GM21390 (cell line): ENCODE data around the gene FAM78B.

Experiments used
- ATAC-seq: cut with Tn5 transposase; IDR thresholded peaks from one replicate; pipeline ENCODE4 v1.9.1; 2021; ENCODE audit not compliant: unreplicated experiment

The FAM78B gene

DNA sequence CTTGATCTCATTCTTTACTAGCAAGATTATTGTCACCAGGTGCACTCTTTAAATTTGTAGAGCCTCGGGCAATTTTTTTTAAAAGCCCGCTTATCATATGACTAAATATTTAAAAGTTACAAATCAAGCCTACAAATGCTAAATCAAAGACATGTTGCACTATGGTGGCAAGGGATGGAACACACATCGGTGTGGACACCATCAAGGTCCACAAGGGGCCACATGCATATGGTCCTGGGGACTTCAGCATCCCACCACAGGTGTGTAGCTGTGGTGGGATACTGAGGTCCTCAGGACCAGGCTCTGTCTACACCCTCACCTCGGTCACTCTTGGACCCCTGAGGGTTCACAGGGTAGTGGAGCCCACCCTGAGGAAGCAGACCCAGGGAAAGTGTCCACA, 45.8 kb downstream of the FAM78B start:
- ATAC-seq, result no peak

DNA sequence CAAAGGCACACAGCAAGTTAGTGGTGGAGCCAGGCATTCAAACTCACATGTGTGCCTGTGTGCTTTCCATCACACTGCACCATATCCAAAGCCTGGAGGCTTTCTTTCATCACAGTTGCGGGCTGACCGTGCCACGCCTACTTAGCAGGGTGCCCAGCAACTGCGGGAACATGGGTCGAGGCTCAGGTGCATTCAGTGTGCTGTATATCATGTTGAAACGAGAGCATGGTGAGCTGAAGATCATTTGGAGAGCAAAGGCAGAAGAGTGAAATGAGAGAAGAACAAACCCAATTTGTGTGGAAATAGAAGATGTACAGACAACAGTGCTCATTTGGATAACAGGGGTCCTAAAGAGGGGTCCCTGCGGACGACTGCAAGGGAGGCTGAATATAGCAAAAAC, 46.5 kb downstream of the FAM78B start:
- no peak for ATAC-seq

DNA sequence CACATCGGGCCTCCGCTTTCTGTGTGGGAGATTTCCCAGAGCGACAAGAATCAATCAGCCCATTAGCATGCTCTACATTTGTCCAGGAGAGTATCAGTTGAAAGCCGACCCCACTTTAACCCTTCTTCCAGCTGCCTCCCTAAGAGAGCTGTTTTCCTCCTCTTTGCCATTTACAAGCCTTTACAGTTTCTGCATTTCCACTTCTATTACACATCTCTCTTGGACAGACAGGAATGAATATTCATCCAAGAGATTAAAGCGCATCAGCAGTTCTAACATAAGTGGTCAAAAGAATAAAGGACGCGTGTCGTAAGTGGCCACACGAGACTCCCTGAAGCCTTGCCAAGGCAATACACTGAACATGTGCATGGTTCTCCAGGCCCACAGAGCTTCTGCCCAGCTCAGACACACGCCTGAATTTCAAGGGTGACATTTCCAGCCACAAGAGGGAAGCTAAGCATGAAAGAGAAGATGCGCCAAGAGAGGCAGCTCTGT, 47.3 kb downstream of the FAM78B start:
- no peak for ATAC-seq

DNA sequence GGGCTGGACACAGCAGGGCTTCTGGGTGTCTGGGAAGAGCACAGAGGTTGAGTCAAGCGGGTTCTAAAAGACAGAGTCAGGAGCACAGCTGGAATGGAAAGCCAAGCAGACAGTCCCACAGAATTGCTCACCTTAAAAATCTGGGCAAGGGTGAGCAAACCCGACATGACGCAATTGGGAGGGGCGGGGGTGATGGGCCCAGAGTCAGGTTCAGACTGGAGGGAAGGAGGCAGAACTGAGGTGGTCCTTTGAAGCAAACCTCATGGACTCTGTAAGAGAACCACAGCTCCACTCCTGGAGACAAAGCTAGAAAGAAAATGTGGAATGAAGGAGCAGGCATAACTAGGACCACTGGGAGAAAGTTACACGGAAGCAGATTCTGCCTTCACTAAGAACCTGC, 49.0 kb downstream of the FAM78B start:
- ATAC-seq, result no peak

DNA sequence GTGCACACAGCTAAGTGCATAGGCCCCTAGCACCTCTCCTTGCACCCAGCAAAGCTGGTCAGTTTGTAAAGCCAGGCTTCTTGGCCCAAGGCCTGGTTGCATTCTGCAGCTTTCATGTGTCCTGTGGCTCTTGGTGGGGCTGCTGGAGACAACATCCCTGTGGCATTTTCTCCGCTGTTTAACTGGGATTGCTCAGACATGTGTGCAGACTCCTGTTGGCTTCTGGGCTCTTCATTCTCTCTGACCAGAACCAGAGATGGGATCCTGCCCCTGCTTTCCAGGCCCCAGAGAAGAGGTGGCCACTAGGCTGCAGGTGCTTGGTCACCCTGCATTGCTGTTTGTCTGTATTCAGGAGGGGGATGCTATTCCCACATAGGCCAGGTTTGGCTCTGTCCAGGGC, 50.8 kb downstream of the FAM78B start:
- no peak for ATAC-seq

DNA sequence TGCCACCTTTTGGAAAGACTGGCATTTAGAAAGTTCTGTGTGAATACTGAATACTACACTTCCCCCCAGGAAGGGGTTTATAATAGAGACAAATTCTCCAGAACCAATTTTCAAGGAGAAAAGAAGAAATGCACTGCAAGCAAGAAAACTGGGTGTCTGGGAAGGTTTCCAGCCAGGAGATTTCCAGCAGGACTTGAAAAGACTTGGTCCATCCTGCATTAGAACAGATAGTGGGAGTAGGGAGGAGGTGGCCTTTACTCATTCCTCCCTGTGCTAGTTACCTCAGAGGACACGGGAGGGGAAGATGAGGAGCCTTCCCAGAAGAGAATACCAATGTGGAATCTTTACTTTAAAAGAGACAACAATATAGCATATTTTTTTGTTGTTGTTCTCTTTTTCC, 52.4 kb downstream of the FAM78B start:
- ATAC-seq, result no peak

DNA sequence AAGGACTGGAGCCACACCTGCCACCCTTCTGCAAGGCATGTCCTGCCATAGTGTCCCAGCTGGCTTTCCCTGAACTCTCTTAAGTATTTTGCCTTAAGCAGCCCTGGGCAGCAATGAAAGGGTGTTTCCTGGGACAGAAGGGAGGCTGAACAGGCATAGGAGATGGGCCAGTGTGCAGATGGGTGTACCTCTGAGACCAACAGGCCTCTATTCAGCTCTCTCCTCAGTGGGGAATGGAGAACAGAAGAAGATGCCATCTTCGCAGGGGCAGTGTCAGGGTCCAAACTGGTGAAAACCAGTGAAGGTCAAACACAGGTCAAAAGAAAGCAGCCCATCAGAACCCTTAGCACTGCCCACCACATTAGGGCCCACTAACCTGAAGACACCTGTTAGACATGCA, 53.2 kb downstream of the FAM78B start:
- ATAC-seq, result no peak

DNA sequence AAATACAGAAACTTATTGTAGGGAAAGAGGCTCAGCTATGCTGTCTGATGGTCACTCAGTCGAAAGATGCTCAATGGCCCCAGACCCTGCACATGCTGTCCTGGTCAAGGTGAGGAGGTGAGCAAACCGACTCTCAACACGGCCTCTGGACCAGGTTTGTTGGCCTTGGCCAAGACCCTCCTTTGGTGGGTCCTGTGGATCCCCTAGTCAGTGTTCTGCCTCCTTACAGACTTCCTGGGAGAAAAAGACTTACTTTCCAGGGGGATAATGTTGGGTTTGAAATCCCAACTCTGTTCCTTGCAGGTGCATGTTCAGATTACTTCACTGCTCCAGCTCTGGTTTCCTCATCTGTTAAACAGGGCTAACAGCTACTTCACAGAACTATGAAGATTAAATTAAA, 53.8 kb downstream of the FAM78B start:
- no peak for ATAC-seq

DNA sequence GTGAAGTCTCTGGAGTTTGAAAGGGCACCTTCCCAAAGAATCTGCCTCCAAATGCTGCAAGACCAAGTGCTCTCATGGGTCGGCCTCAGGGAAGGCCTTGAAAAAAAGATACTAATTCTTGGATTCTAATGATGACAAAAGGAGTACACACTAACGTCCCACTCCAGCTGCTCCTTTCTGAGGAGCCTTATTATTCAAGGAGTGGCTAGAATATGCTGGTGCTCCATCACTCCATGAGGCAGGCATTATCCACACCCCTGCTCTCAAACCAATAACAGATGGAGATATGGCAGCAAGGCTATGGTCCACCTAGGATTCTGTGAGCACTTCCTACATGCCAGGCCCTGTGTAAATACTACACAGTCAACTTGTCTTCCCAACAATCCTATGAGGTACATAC, 54.4 kb downstream of the FAM78B start:
- no peak for ATAC-seq

DNA sequence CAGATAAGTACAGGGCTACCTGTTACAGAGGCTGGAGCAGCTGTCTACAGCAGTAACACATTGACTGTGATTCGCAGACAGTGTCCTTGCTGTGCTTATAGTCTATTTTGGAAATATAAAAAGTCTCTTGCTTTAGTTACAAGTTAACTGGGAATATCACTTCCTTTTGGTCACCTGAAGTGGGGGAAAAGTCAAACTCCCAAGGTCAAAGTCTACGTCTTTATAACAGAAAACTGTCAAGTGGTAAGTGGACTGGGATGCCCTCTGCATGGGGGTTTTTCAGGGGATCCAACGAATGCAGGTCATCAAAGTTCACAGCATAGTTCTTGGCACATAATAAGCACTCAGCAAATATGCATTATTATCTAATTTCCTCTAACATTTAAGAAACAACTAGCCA, 55.4 kb downstream of the FAM78B start:
- ATAC-seq, result no peak

DNA sequence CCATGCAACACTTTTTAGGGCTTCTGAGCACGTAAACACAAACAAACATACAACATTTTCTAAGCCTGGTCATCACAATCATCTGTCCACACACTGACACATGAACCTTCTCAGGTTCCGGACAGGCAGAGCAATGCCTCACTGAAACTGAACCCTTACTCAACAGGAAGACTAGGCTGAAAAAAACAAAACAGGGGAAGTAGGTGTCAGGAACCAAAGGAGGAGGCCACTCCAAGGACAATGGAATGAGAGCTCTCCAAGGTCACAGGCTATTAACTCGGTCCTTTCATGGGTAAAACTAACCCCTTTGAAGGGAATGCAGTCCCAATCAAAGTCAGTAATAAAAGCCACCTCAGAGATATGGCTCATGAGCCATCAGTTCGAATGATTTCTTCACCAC, 76.6 kb downstream of the FAM78B start:
- no peak for ATAC-seq

DNA sequence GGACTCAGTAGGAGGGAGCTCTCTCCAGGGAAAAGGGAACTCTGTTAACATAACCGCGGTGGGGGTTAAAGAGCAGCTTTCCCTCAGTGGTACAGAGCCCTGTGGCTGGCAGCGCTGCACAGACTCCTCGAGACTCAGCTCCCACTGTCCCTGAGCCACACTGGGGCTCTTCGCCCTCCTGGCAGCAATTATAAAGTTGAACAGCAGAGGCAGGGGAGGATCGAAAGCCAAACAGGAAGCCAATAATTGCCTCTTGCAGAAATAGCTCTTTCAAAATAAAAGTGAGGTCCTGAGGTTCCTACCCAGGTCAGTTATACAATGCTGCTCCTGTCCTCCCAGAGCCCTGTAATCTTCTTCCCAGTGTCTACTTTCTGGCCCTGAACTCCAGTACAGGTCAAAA, 77.0 kb downstream of the FAM78B start:
- ATAC-seq, result peak; percentile 74

DNA sequence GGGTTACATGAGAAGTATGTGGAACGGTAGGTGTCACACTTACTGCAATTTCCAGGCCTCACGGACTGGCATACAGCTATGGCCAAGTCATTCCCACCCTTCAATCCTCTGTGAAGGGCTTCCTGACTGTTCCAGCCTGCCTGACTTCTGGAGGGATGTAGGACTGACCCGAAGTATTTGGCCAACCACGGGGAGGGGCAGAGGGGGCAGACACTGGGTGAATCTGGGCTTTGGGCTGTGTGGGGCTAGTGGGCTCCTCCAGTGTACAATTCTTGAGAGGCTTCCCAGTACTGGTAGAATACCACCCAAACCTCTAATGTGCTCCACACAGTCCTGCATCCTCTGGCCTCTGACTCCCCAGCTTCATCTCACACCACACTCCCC, 78.2 kb downstream of the FAM78B start:
- no peak for ATAC-seq

DNA sequence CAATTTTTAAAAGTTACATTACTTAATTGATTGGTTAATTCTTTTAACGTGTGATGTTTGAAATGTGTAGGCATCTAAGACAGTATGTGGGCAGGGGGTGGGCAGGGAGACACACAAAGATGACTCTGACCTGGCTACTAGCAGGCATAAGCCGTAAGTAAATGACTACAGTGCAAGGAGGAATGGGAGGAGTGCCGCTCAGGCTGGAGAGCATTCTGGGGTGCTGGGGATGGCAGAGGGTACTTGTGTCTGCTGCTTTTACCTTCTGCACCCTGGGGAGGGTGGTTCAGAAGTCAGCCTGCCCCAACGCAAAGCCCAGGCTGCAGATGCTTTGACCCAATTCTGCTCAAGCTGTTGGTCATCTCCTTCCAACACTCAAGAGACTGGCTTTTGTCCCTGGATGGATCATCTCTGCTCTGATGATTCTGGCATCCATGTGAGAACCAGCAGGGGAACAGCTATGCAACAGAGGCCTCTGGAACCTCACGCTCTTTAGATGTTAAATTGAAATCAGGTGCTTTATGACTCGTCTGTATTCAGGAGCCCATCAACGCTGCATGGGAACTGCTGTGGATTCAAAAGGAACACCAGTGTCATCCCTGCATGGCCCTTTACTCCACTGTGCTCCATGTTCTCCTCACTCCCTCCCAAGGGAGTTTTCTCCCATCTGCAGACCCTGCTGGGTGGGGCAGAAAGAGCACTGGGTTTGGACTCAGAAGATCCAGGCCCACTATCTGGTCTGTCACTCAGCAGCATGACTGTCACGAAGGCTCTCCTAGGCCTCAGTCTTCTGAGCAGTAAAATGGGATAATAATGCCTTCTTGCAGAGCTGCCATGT, 78.8 kb downstream of the FAM78B start:
- no peak for ATAC-seq

DNA sequence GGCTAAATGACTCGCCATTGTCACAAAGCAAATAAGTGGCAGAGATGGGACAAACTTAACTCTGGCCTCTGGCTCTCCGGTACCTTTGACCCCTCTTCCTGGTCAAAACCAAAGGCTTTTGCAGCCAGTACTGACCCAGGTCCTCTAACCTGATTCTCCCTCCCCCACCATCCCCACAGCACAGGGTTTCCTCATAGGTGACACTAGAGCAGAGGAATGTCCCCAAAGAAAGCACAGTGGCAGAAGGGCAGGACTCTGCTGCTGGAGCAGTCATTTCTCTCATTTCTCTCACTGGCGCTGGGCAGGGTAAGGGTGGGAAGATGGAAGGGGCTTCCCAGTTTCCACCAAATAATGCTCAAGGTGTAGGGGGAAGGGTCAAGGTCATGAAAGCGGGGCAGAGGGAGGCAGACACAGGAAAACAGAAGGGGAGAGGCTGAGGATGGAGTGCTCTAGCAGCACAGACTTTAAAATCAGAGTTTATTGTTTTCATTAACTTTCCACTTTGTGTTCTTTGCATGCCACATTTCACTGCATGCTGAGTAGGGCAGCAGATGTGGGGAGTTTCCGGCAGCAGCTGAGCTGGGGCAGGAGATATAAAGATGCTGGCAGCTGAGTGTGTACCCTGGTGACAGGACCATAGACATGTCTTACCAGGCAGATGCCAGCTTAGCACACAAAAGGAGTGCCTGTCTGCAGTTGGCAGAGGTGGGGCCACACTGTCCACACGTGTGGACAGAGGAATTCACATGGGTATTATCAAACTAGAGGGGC, 80.5 kb downstream of the FAM78B start:
- no peak for ATAC-seq

DNA sequence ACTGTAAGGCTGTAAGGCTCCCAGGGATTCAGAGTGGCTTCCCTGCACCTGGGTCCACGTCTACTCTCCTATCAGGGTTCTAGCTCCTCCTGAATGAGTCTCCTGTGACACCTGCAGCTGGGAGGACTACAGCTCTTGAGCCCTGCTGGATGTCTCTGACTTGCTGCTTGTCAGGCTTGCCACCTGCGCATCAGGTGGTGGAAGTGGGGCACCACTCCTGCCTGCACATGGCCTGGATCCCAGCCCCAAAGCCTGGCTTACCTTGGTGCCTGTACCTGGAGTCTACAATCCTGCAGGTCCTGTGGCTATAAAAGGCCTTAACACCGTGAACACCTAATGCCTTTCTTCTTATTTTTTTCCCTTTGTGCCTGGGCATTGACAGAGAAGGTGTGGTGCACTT, 82.2 kb downstream of the FAM78B start:
- no peak for ATAC-seq

DNA sequence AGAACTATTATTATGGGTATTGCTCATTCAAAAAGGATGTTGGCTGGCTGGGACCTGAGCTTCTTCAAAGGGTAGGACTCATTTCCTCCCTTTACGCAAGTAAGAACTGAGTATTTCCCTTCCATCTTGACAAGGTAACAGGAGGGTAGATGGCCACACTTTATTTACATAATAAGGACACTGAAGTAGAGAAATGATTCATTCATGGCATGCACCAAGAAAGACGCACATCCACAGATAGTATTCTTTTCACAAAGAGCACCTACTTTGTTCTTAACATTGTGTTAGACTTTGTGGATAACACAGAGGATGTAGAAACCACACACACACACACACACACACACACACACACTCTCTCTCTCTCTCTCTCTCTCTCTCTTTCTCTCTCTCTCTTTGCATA, 82.9 kb downstream of the FAM78B start:
- peak; percentile 78 for ATAC-seq

DNA sequence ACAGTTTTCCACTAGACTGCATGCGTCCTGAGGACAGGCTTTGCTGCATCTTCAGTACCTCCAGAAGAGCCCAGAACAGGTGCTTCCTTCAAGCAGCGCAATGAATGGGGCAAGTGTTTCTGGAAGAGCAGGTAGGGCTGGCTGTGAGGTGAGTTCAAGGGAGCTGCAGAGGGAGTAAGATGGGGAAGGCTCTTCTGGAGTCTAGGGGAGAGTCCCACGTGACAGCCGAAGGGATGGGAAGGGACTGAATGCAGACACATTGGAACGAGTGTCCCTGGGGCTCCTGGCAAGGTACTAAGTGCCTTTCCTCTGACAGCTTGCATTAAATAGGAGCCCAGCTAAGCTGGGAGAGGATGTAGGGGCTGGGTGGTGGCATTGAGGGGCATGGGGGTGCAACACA, 84.2 kb downstream of the FAM78B start:
- ATAC-seq, result no peak

DNA sequence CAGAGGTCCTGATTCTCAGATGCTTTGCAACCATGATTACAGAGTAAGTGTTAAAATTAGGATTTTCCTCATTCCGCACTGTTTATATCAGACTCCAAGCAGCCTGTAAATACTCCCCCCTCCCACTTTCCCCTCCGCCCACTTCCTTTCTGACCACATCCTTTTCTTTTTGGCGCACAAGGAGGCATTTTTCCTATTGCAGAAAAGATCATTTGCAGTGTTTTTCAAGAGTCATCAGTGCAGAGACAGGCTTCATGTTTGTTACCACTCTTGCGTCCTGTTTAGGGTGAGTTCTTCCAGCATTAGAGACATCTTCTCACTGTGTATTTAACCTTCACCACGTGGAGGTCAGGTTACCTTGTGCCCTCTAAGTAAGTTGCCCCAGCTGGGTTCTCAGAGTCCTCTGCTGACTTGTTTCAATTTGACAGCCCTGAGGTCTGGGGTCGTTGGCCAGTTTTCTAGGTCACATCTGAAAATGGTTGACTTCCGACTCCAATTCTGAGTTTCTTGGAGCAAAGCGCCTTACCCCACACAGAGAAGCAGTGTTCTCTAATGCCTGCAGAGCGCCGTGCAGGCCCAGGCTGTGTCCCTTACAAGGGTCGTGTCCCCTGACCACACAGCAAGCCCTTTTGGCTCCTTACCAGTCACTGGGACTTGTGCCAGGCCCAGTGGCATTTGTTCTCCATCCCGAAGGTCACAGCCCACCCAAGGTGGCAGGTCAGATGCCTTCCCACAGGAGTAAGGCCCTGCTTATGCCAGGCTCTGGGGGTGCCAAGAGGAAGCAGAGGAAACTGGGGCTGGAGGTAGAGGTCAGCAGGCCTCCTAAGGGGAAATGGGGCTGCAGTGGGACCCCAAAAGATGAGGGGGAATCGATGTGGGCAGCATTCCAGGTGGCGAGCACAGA, 85.6 kb downstream of the FAM78B start:
- no peak for ATAC-seq

DNA sequence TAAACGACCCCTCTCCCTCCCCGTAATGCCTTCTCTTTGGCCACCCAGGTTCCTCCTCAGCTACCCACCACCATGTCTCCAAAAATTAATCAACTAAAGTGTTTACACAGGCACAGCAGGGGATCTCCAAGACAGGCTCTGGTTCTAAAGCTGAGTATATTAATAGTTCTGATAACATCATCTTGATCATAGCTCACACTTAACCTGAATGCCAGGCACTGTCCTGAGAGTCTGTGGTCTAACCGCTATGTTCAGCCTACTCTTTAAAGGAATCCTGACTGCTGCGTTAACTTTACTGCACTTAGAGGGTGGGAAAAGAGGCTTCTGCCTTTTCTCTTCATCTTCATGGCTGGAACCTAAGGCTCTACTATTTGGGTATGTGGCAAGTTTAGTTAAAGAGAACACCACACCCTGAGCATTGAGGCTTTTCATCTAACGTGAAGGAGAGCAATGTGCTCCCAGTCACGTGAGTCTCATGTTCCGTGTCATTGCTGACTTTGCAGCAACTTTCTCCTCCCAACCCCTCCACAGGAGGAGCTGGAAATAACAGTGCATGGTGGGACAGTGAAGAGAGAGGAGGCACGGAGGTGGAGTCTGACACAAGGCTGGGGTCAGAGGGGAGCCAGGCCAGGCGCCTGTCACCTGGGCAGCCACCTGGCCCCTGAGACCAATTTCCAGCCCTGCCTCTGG, 86.4 kb downstream of the FAM78B start:
- ATAC-seq, result no peak

DNA sequence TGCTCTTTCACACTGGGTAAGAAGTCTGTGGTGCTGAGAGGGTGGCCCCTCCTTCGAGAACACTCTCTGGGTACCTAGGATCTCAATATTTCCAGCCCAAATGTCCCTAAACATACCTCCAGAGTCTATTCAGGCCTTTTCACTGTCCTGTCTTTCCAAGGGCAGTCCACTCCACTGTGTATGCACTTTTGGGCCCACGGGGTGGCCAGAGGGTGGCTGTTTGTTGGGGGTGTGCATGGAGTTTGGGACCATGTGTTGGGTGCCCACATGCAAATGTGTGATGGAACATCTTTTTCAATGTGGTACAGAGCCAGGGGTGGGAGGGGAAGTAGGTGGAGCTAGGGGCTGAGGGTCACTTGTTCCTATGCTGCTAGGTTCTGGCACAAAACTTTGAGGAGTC, 87.5 kb downstream of the FAM78B start:
- ATAC-seq, result no peak
